Measurements from ENCODE around the gene GCK. TPM values are rescaled to one million over a fixed set of nuclear protein-coding genes. Genes with fewer than 3 reads are reported as not detected.

Gene GCK
- polyA plus RNA-seq, 1 donor, result 7.1 TPM

DNA sequence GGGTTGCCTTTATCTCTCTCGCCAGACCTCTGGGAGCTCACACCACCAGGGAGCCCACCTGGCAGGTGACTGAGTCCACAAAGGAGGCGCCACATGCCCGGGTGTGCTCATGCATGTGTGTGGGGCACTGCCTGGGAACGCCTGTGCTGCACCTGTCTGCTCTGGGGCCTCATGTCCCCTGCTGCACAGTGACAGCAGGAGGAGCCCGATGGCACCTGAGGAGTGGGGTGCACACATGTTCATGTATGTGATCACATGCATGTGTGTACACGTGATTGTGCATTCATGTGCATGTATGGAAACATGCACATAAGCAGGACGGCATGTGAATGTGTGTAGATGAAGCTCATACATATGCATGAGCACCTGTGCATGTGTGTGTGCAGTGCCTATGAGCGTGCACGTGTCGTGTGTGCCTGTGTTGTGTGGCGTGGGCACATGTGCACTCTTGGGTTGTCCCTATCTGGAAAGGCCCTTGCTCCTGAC lies 33.6 kb upstream of the GCK start:
- DNase-seq, result no peak

DNA sequence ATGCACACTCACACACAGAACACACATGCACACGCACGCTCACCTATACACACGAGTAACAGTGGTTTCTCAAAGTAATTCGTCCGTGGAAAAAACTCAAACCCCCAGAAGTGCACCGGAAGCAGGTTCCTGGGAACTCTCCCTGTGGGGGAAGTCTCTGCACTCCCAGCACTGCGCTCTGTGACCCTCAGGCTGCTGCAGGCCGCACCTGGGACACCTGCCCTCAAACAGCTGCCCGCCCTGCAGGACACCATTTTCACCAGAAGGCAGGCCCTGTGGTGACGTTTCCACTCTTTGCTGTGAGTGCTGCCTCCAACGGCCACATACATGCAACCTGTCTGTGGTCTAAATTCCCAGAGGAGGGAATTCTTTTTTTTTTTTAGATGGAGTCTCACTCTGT lies 32.8 kb upstream of the GCK start:
- DNase-seq, result no peak

DNA sequence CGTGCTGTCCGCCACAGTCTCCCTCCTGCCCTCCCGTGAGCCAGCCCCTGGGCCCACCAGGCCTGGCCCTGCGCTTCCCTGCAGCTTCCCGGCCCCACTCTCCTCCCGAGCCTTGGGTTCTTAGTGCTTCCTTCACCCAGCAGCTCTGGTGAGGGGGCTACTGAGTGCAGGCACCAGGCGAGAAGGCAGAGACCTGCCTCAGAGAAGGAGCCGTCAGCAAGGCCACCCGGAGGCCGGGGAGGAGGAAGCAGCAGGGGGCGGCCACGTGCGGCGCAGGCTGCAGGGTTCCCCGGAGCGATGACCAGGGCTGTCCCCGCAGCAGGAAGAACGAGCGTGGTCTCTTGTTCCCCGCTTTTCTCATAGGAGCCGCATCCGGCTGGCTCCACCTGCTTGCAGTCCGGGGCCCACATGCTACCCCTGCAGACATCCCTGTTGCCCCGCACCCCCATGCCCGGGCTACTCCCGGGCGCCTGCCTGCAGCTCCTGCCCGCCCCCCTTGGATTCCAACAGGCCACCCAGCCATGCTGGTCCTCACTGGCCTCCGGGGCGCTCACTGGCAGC lies 32.1 kb upstream of the GCK start:
- DNase-seq, result no peak

DNA sequence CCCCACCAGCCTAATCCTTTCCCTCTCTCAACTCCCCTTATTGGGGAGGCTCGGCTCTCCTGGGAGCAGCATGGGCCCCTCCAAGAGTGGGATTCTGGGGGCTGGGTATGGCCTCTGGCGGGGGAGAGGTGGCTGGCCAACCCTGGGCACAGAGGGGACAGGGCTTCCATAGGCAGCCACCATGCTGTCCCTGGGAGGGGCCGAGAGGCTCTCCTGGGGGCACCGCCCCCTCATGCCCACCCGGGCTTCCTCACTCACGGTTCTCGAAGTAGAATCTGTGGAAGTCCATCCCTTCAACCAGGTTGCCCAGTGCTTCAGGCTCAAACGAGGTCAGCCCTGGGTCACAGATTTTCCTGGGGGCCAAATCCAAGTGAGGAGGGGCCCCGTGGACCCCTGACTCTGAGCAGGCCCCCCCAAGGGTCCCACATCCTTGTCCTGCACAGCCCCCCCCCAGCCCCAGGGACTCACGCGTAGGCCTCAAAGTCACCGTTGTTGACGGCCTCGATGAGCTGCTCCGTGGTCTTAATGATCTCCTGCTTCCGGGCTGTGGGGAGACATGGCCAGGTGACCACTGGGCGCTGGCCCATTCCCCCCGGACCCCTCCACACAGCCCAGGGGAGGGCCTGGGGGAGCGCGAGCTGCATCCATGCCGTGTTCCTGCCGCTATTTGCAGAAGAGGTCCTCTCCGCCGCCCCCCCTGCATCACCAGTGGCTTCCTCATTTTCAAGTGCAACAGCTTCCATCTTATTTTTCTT lies 31.3 kb upstream of the GCK start:
- no peak for DNase-seq

DNA sequence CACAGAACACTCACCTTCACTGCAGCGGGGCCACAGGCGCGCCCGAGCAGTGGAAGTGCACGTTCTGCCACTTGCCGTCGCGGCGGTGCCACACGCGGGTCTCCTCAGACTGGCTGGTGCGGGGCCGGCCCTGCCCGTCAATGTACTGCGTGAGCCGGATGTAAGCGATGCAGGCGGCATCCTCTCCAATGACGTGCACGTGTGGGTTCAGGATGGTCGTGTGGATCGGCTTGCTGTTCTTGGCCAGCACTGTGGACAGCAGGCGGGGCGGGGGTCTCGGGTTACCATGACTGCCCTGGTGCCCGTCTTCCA lies 30.8 kb upstream of the GCK start:
- no peak for DNase-seq

DNA sequence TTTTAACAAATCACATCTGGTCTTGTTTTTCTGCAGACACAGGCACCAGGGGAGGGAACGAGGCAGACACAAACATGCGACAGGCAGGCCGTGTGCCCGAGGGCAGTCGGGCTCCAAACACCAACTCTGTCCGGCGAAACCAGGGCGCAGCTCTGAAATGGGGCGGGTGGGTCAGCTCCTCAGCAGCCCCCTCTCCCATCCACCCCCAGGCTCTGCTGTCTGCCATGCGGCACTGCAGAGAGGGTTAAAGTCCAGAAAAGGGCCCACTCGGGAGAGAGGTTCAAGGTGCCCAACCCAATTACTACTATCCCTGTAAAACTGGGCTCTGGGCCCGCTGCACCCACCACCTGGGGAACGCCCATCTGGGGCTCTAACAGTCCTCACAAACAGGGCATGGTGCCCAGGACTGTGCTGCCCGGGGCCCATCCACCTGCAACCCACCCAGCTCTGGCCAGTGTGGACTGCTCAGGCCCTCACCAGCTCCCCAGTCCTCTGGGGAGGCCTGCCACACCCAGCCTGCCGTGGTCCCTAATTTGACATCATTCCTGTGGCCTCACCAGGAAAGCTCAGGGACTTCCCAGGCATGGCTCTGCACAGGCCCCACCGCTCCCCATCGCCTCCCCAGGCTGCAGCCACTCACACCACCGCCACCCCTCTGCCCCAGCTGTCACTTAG lies 30.3 kb upstream of the GCK start:
- DNase-seq, result no peak

DNA sequence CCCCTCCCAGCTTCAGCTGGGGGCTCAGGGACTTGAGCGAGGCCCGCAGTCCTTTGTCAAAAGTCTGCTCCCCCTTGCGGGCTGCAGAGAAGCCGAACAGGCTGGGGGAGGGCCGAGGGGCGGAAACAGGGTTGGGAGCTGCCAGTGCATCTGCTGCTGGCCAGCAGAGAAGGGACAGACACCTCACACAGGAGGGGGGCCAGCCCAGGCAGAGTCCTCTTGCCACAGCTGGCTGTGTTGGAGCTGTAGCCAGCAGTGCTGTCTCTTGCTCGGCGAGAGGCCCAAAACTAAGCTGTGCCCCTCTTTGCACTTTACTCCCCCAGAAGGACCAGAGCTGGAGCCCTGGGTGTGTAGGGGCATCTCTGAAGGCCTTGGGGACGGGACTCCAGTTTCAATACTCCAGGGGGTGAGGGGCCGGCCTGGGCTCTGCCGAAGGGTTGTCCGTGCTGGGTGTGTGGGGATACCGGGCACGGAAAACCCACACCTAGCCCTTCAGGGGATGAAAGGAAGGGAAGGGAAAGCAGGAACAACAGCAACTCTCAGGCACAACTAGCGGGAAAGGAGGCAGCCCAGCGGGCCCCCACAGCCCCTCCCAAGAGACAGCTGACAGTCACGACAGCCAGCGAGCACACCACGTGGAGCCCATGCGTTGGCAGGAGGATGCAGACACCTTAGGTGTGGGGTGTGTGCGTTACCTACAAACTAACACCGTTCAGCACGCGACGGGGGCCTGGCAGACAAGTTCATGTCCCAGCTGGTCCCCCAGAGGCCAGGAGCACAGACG lies 29.4 kb upstream of the GCK start:
- DNase-seq, result no peak

DNA sequence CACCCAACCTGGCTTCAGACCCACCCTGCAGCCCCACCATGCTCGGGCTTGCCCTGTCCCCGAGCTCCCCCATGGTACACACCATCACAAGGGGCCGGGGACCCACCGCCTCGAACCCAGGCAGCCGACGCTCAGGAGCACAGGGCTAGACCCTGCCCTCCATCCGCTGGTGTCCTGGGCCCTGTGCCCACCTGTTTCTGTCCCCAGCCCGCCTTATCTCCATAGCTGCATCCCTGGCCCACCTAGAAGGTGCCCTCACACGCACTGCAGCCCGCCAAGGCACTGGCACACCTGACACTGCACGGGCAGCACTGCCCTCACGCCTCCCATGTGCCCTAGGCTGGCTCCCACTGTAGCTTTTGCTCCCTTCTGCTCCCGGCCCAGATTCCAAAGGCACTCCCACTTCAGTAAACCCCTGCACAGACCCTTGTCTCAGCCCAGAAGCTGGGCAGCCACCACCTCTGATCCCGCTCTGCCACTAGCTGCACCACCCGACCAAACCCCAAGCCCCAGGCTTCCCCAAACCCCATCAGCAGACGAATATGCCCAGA lies 28.7 kb upstream of the GCK start:
- DNase-seq, result no peak

DNA sequence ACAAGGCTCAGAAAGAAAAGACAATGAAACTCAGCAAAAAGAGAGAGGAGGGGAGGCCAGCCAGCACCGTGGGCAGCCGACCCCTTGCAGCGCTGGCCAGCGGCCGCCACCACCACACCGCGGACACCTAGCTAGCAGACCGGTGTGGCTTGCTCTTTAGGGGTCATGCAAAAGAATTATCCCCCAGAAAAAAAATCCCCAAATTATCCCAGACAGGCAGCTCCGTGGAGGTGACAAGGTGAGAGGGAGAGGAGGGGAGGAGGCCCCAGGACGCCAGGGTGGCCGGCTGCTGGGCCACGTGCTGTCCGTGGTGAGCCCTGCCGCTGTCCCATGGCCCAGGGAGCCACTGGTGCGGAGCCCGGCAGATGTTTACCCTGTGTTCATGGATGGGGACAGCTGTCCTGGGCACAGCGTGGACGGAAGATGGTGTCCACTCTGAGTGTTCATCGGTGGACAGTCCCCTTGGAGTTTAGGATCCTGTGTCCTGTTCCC lies 28.0 kb upstream of the GCK start:
- no peak for DNase-seq

DNA sequence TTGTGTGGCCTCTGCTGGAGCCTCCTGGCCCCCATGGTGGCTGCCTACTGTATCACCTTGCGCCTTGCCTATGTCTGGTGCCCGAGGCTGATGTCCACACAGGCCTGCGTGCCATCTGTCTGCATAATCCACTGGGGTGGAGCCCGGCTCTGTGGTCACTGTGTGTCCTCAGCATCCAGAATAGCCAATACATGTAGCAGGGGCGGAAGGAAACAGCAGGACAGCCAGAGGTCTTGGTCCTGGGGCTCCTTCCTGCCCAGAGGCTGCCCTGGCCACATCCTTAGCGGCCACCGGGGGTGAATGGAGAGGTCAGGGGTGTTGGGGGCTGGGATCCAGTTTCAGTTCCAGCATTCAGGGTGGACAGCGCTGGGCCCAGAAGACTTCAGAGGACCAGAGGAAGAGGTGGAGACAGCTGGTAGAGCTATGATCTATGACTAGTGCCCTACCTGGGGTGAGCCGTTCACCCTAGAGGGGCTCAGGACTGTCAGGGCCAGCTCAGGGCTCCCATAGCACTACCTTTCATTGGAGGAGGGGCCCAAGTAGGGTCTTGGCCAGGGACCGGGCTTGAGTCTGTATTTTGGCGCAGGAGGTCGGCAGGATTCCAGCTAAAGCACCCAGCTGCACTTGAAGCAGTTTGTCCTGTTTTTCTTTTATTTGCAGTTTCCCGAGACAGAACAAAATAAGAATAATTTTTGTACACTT lies 27.4 kb upstream of the GCK start:
- DNase-seq, result no peak

DNA sequence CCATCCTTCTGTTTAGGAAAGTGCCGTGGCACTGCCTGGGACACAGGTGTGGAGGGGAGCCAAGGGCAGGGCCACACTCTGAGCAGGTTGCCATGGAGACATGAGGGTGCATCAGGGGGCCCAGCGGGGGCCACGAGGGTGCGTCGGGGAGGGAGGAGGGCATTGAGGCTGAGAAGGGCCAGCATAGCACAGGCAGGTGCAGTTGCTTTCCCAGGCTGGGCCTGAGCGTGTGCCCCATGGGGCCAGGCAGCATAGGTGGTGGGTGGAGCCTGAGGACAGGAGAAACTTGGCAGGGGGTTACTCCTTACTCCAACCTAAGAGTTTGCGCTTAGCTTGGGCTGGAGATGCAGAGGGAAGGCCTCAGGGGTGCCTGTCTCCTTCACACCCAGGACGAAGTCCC lies 26.8 kb upstream of the GCK start:
- DNase-seq, result no peak

DNA sequence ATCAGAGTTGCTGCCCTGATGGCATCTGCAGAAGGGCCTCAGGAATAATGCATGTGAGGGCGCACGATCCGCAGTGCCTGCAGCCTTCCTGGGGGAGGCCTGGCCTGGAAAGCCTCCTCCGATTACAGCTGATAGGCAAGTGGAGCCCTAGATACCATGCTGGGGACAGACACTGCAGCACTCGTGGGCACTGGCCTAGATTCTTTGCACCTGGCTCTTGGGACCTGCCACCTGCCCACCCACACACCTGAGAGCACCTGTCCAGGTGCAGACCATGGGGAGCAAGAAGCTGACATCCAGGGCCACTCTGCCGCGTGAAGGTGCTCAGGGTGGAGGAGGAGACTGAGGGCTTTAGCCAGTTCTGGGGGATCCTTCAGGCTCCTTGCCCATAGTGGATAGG lies 26.3 kb upstream of the GCK start:
- DNase-seq, result no peak

DNA sequence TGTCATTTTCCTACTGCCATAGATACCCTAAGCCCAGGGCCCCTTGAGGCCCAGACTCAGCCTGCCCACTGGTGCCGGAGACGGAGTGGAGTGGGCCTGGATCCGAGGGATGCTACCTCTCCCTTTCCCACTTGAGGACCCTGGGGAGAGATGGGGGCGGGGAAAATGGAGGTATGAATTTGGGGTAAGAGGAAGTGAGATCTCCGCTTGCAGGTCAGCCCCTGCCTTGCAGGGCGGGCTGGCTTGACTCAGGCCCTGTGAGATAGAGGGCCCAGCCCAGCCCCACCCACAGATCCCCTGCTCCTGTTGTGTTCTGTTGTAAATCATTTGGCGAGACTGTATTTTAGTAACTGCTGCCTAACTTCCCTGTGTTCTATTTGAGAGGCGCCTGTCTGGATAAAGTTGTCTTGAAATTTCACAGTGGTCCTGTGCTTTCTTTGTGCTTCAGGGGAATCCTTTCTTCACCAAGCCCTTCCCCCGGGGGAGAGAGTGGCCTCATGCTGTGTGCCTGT lies 24.7 kb upstream of the GCK start:
- no peak for DNase-seq

DNA sequence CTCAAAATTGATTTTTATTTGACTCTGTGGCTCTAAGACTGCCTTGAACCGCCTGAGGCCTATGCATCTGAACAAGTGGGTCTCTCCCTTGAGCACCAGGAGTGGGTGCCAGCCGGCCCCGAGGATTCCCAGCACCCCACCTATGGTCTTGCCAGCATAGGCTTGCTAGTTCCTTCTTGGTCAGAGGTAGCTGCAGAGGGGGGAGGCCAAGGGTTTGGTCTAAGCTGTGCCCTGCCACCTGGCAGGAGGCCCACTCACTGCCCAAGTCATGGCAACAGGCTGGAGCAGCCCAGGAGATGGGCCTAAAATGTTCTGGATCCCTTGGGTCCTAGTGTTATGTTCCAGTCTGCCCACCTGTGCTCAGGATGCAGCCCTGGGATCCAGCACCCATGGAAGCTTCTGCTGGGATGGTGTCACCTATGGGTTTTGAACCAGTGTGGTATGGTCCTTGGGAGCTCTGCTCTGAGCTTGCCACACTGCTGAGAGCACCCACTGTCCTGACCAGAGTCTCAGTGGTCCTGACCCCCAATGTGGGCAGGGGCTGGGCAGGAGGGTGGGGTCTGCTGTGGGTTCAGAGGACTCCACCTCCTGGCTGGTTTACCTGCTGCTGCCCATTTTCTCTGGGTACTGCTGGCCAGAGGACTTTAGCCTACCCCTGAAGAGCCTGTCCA lies 24.1 kb upstream of the GCK start:
- DNase-seq, result no peak

DNA sequence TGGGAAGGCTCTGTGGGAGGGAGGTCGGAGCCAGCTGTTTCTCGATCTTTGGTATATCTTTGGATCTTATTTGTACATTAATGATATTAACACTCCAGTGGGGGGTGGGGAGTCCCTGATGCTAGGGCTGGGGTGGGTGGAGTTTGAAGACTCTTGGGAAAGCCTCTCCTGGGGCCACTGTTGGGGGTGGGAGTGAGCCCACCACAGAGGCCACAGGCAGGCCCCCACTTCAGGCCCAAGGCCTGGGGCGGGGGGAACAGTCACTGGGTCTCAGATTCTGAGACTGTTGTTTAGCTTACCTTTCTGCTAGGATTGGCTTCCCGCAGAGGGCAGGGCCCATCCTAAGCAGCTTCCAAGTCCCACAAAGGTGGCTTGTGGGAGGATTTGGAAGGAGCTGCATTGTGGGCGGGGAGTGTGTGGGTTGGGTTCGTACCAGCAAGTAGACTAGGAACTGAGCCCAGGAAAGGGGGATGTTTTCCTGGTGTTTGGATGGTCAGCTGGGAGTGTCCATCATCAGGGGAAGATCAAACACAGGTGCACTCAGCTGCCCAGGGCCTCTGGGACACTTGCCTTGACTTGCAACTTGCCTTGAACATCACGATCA lies 23.4 kb upstream of the GCK start:
- no peak for DNase-seq

DNA sequence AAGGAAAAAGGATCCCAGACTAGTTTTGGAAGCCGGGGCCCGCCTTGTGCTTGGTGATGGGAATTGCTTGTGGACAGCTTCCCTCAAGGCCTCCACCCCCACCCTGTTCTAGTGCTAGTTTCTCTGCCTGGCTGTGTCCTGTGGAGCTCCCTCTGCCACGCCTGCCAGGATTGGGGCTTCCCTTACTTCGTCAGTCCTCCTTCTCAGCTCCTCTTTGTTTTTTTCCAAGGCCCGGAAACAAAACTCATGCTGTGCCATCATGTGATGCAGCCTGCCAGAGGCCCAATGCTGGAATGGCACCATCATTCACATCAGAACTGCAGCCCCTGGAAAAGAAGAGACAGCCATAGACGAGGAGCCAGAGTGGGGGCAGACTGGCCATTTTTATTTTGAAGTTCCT lies 22.8 kb upstream of the GCK start:
- DNase-seq, result no peak

DNA sequence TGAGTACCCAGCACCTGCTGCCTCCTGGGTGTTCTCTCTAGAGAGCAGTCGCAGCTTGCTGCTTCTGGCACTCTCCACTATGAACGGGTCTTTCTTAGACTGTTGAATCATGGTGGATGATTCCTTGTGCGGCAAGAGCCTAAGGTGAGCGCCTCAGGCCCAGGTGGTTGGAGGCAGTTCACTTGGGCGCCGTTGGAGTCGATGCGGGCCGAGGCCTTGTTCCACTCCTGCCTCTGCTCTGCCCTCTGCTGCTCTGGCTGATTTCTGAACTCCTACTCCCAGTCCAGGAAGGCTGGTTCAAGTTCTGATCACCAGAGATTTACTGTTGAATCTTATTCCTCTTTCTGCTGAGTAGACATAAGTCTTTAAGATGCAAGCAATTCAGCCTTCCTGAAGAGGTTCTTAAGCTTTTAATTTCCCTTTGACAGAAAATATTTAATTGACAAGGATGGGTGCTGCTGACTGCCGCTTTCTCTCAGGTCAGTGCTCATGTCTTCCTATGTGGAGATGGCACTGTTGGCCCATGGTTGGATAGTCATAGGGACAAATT lies 22.0 kb upstream of the GCK start:
- DNase-seq, result no peak

DNA sequence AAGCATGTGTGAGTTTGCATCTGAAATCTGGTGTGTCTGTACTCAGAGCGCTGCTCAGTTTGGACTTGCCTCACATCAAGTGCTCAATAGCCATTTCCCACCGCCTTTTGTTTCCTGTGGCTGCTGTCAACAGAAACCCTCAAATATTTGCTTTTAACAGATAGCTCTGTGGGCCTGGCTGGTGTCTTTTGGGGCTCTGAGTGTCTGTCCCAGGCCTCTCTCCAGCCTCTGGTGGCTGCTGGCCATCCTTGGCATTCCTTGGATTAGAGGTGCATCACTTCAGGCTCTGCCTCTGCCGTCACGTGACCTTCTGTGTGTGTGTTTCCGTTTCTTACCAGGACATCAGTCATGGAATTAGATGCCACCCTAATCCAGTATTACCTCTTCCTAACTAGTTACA lies 20.9 kb upstream of the GCK start:
- no peak for DNase-seq

DNA sequence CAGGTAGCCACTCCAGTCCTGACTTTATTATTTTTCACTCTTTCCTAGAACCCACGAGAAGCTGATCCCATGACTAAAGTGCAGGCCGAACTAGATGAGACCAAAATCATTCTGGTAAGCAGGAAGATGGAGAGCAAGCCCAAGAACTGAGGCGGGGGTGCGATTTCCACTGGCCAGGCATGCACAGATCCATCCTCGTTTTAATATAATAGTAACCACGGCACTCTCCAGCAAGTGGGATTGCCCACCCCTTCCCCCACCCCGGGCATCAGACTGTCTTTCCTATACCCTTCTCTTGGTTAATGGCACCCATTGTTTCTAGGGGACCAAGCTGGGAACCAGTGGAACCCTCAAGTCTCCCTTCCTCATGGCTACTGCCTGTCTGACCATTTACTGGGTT lies 18.8 kb upstream of the GCK start:
- no peak for DNase-seq

DNA sequence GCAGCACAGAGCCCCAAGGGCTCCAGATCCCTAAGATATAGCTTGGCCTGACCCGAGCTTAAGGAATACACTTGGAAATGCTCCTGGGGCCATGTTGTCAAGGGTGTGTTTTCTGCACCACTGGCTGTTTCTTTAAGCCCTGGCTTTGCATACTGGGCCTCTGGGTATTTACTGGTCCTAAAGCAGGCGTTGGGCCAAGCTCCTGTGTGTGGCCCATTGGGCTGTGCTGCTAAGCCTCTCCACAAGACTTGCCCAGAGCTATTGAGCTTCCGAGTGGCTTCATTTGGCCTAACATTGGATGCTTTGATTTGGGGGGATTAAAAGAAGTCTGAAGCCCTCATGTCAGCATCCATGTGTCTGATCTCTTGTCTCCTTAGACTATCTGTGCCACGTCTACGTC lies 16.8 kb upstream of the GCK start:
- DNase-seq, result no peak

DNA sequence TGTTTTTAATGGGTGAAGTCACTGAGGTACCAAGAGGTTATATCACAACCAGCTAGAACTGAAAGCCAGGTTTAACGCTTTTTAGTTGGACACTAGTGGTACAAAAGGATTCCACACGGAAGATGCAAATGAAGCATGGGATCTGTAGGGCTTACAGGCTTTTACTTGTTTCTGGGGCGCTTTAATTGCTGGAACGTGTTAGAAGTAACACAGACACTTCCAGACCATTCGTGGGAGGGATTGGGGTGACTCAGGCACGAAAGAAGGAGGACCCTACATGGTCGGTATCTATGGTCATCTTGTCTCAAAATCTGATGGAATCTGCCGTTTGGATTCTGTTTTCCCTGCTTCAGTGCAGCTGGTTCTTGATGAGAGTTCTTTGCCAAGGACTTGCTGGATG lies 12.6 kb upstream of the GCK start:
- no peak for DNase-seq

Data from hindlimb muscle (tissue), 1 donor.